Mucosa of stomach (tissue), 1 donor: ENCODE measurements around the gene KITLG.

ENCODE experiments used
- H3K27me3 ChIP-seq: one replicate; pipeline ENCODE4 v1.7.0; 2013; ENCODE audit warnings: mild to moderate bottlenecking, low read length; ENCODE audit not compliant: control insufficient read depth, insufficient read depth
- H3K36me3 ChIP-seq: one replicate; pipeline ENCODE4 v1.7.0; 2013; ENCODE audit warnings: low read length; ENCODE audit not compliant: control insufficient read depth, insufficient read depth
- H3K4me1 ChIP-seq: one replicate; pipeline ENCODE4 v1.7.0; 2013; ENCODE audit warnings: mild to moderate bottlenecking, low read length; ENCODE audit not compliant: control insufficient read depth, insufficient read depth
- H3K4me3 ChIP-seq: one replicate; pipeline ENCODE4 v1.7.0; 2013; ENCODE audit warnings: low read length
- H3K9ac ChIP-seq: one replicate; pipeline ENCODE4 v1.7.0; 2013; ENCODE audit warnings: mild to moderate bottlenecking, low read length, moderate library complexity
- H3K9me3 ChIP-seq: one replicate; pipeline ENCODE4 v1.7.0; 2013; ENCODE audit warnings: mild to moderate bottlenecking, low read length, moderate library complexity; ENCODE audit not compliant: control insufficient read depth
- donor health status: Pancreatic carcinoma.

KITLG gene

DNA sequence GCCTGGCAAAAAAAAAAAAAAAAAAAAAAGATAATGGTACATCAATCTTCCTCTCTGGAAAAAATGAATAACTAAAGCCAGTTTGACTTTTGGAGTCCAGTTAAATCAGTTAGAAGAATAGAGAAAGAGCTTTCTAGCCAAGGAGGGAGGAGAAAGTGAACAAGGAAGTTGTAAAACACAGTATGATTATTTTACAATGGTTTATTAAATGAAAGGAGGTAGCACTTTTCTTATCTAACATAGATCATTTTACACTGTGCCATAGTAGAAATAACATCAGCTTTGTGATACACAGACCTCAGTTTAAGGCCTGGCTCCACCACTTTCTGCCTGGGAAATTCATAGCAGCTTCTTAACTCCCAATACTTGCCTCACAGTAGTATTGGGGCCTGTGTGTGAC lies 15.4 kb upstream of the KITLG start:
- no peaks in the 10 kb centered on the region for H3K9me3 ChIP-seq
- H3K27me3 ChIP-seq: no peaks in the 10 kb centered on the region
- H3K36me3 ChIP-seq: no peaks in the 10 kb centered on the region
- H3K9ac ChIP-seq: no peak overlapping the region
- H3K4me1 ChIP-seq: peaks cover 5% of the 10 kb centered on the region
- H3K4me3 ChIP-seq: no peak overlapping the region

- Histone ChIP-seq H3K36me3 (no peaks in the 10 kb centered on the region), H3K27me3 (no peaks in the 10 kb centered on the region), H3K9ac (no peak overlapping the region), H3K4me3 (no peak overlapping the region), H3K4me1 (peaks cover 5% of the 10 kb centered on the region), H3K9me3 (no peaks in the 10 kb centered on the region)
These were observed 14.5 kb upstream of the KITLG start for GRCh38 chr12:88594780-88595179.

- no peaks in the 10 kb centered on the region for H3K27me3 ChIP-seq
- H3K4me3 ChIP-seq: no peak overlapping the region
- H3K36me3 ChIP-seq: no peaks in the 10 kb centered on the region
- no peaks in the 10 kb centered on the region for H3K9me3 ChIP-seq
- H3K4me1 ChIP-seq: peaks cover 5% of the 10 kb centered on the region
- no peak overlapping the region for H3K9ac ChIP-seq
These were observed 11.1 kb upstream of the KITLG start for GRCh38 chr12:88591343-88591742.

DNA sequence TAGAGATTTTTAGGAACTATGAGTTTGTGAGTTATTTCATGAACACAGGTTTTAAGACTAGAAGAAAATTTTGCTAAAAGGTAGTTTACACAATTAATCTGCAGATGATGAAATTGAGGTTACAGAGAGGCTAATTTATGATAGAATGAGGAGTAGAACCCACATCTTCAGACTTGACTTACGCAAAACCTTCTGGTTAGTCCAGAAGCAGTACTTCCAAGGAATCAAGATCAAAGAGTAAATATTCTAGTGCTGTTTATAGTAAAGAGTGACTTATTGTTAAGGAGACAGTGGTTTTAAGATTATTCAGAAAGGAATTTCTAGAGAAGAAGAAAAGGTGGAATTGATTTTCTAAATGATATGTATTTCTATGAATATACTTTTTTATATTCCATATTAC lies 10.6 kb upstream of the KITLG start:
- Histone ChIP-seq H3K4me1 (peaks cover 5% of the 10 kb centered on the region), H3K4me3 (no peak overlapping the region), H3K9ac (no peak overlapping the region), H3K9me3 (no peaks in the 10 kb centered on the region), H3K36me3 (no peaks in the 10 kb centered on the region), H3K27me3 (no peaks in the 10 kb centered on the region)

GRCh38 chr12:88585077-88585476 lies 4.8 kb upstream of the KITLG start:
- Histone ChIP-seq H3K36me3 (no peaks in the 10 kb centered on the region), H3K4me3 (no peak overlapping the region), H3K4me1 (no peaks in the 10 kb centered on the region), H3K9ac (no peak overlapping the region), H3K9me3 (no peaks in the 10 kb centered on the region), H3K27me3 (no peaks in the 10 kb centered on the region)

DNA sequence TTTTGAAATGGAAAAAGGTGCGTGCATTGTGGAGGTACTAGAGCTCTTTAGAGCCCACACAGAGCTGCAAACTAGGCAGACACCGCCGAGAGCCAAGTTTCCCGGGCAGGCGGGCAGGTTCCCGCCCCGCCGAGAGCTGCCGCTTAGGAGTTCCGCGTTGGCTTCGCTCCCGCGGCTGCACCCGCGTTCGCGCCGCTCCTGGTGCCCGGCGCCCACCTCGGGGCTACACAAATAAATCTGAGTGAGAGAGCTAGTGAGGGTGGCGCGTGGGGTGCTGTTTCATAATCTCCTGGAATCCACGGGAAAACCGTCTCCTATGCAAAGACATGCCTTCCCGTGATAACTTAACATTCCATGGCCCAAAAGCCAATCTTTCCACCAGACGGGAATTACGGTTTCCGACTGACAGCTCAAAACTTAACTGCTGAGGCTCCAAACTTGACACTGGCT lies 645 bp downstream of the KITLG start:
- Histone ChIP-seq H3K4me1 (peaks cover under 1% of the 10 kb centered on the region), H3K9ac (peak overlapping the region; percentile 78), H3K9me3 (no peaks in the 10 kb centered on the region), H3K27me3 (no peaks in the 10 kb centered on the region), H3K4me3 (peak overlapping the region; percentile 89), H3K36me3 (no peaks in the 10 kb centered on the region)

DNA sequence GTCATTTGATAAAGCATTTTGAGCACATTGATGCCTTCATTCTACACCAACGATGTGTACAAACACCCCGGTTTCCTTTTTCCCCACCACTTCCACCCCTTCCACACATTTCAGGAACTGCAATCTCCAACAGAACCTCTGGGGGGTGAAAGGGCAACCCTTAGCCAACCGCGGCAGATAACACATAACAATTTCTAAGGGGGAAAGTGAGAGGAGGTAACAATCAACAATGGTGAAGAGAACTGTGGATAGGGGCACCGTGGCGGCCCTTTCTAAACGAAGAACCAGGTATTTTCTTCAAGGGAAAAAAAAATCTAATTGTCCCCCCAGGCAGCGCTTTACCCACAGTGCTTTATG lies 1.1 kb downstream of the KITLG start:
- H3K9ac ChIP-seq: peak overlapping the region; percentile 78
- no peaks in the 10 kb centered on the region for H3K9me3 ChIP-seq
- no peaks in the 10 kb centered on the region for H3K27me3 ChIP-seq
- H3K36me3 ChIP-seq: no peaks in the 10 kb centered on the region
- H3K4me1 ChIP-seq: peaks cover 5% of the 10 kb centered on the region
- peak overlapping the region; percentile 89 for H3K4me3 ChIP-seq

DNA sequence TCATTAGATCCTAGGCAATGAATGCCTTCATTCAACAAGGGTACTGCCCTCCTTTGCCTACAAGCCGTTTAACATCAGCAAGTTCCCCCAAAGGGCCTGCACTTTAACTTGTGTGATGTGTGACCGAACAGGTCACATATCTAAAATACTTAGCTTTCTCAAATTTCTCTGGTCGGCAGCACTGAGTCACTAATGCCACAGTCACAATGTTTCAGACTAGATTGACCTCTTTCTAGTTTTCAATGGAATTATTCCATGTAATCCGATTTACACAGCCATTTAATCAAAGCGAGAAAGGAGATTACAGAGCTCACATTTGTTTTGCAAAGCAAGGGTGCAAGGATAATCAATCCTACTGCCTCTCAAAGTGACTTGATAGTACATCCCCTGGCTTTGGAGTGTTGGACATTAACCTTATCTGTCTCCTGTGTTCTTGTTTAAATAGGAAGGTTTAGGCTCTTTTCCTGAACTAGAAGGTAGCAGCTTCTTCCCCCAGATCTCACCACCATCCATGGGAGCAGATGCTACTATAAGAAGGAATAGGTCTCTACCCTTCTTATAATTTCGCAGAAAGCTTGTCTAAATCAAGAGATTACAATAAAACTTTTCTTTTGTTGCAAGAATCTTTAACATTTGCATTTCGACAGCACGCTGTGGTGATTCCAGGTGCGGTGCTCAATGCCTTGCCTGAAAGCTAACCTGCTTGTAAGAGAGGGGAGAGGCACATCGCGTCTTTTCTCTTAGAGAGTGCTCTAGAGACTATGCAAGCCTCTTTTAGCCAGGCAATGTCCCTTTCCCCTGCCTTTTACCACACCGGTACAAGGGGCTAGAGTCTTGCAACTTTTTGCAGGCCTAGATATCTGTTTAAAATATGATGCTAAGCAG lies 1.8 kb downstream of the KITLG start:
- Histone ChIP-seq H3K36me3 (no peaks in the 10 kb centered on the region), H3K27me3 (no peaks in the 10 kb centered on the region), H3K4me1 (peaks cover 8% of the 10 kb centered on the region), H3K9ac (peak overlapping the region; percentile 78), H3K4me3 (peak overlapping the region; percentile 89), H3K9me3 (no peaks in the 10 kb centered on the region)

- H3K4me1 ChIP-seq: peaks cover 16% of the 10 kb centered on the region
- H3K4me3 ChIP-seq: no peak overlapping the region
- no peaks in the 10 kb centered on the region for H3K9me3 ChIP-seq
- H3K36me3 ChIP-seq: no peaks in the 10 kb centered on the region
- H3K9ac ChIP-seq: no peak overlapping the region
- no peaks in the 10 kb centered on the region for H3K27me3 ChIP-seq
These were observed 2.7 kb downstream of the KITLG start for GRCh38 chr12:88577537-88577936.

- H3K4me1 ChIP-seq: peaks cover 16% of the 10 kb centered on the region
- no peaks in the 10 kb centered on the region for H3K36me3 ChIP-seq
- no peak overlapping the region for H3K9ac ChIP-seq
- no peak overlapping the region for H3K4me3 ChIP-seq
- no peaks in the 10 kb centered on the region for H3K27me3 ChIP-seq
- no peaks in the 10 kb centered on the region for H3K9me3 ChIP-seq
These were observed 3.4 kb downstream of the KITLG start for GRCh38 chr12:88576866-88577265.

DNA sequence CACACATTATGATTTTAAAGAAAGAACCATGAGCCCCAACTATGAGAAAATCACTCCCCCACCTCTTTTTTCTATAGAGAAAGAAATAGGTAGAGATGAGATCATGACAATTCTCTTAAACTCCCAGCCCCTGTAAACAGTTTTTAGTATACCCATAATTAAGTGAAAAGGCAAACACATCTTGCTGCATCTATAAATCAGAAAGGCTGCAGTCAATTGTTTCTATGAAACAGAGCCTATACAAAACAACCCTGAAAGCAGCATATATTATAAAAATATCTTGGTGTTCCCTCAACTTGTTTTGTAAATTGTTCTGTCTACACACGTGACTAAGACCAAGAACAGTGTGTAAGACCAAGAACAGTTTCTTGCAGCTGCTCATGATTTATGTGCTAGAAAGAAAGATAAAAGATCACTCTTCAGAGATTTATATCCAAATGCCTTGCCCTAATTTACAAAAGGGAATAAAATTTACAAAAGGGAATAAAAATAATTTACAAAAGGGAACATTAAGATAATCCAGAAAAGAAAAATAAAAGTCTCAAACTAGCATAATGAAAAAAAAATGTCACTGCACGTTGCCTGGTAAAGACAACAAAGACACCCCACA lies 4.8 kb downstream of the KITLG start:
- no peaks in the 10 kb centered on the region for H3K27me3 ChIP-seq
- no peak overlapping the region for H3K9ac ChIP-seq
- no peak overlapping the region for H3K4me3 ChIP-seq
- H3K4me1 ChIP-seq: peaks cover 27% of the 10 kb centered on the region
- H3K9me3 ChIP-seq: no peaks in the 10 kb centered on the region
- no peaks in the 10 kb centered on the region for H3K36me3 ChIP-seq

DNA sequence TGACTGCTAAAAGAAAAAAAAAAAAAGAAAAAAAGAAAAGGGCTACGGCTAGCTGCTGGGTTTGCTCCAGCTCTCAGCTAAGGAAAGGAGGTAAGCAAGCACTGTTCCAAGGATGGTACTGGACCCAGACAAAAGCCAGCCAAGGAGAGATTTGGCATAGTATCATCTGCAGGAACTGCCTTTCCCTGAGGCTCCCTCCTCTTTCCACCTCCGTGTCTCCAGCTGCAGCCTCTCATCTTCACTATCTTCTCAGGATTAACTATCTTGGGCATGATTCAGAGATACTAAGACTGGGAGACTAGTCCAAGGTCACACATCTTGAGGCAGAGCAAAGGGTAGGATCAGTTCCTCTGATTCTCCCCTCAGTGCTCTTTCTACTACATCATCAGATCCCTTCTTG lies 6.0 kb downstream of the KITLG start:
- Histone ChIP-seq H3K9ac (no peak overlapping the region), H3K36me3 (no peaks in the 10 kb centered on the region), H3K4me3 (no peak overlapping the region), H3K9me3 (no peaks in the 10 kb centered on the region), H3K4me1 (peaks cover 31% of the 10 kb centered on the region), H3K27me3 (no peaks in the 10 kb centered on the region)
